Measurements from ENCODE around the gene LMO1.

DNA sequence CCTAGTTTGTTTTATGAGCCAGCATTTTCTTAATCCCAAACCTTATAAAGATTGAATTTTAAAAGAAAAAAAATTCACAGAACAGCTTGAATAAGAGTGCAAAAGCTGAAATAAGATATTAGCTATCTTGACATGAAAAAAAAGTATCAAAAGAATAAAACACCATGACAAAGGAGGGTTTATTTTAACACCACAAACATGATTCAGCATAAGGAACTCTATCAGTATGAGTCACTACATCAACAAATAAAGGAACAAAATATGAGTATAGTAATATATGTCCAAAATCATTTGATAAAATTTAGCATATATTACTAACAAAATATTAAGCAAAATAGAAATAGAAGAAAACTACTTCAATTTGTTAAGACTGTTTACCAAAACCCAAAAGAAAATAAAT lies 9.6 kb upstream of the LMO1 start:
- TF ChIP-seq, protein P1, sequence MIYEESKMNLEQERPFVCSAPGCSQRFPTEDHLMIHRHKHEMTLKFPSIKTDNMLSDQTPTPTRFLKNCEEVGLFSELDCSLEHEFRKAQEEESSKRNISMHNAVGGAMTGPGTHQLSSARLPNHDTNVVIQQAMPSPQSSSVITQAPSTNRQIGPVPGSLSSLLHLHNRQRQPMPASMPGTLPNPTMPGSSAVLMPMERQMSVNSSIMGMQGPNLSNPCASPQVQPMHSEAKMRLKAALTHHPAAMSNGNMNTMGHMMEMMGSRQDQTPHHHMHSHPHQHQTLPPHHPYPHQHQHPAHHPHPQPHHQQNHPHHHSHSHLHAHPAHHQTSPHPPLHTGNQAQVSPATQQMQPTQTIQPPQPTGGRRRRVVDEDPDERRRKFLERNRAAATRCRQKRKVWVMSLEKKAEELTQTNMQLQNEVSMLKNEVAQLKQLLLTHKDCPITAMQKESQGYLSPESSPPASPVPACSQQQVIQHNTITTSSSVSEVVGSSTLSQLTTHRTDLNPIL (CRISPR knock-in tag; IDR thresholded peaks at IDR 0.05) = no peak
- TF ChIP-seq ZZZ3 (IDR thresholded peaks at IDR 0.05) (no peak), ZNF311 (CRISPR knock-in tag; IDR thresholded peaks at IDR 0.05) (no peak), KDM1A (IDR thresholded peaks at IDR 0.05) (no peak), EZH2 (IDR thresholded peaks at IDR 0.05; ENCODE audit: borderline replicate concordance, low read depth, low read length) (no peak), HCFC1 (IDR thresholded peaks at IDR 0.05; ENCODE audit: low read depth, low read length) (no peak), ETV6 (IDR thresholded peaks at IDR 0.05; ENCODE audit: borderline replicate concordance in 1 of 2, low read depth in 2 of 2, low read length in 1 of 2) (no peak), ETV6 (CRISPR knock-in tag; IDR thresholded peaks at IDR 0.05; ENCODE audit: borderline replicate concordance) (no peak), CREM (IDR thresholded peaks at IDR 0.05; ENCODE audit: low read depth) (no peak), MAX (CRISPR knock-in tag; IDR thresholded peaks at IDR 0.05) (no peak), PHB (CRISPR knock-in tag; IDR thresholded peaks at IDR 0.05) (no peak), ZNF217 (CRISPR knock-in tag; IDR thresholded peaks at IDR 0.05) (no peak)
- TF ChIP-seq, protein P2, sequence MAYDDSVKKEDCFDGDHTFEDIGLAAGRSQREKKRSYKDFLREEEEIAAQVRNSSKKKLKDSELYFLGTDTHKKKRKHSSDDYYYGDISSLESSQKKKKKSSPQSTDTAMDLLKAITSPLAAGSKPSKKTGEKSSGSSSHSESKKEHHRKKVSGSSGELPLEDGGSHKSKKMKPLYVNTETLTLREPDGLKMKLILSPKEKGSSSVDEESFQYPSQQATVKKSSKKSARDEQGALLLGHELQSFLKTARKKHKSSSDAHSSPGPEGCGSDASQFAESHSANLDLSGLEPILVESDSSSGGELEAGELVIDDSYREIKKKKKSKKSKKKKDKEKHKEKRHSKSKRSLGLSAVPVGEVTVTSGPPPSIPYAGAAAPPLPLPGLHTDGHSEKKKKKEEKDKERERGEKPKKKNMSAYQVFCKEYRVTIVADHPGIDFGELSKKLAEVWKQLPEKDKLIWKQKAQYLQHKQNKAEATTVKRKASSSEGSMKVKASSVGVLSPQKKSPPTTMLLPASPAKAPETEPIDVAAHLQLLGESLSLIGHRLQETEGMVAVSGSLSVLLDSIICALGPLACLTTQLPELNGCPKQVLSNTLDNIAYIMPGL (CRISPR knock-in tag; IDR thresholded peaks at IDR 0.05) = no peak
- TF ChIP-seq, protein P3, sequence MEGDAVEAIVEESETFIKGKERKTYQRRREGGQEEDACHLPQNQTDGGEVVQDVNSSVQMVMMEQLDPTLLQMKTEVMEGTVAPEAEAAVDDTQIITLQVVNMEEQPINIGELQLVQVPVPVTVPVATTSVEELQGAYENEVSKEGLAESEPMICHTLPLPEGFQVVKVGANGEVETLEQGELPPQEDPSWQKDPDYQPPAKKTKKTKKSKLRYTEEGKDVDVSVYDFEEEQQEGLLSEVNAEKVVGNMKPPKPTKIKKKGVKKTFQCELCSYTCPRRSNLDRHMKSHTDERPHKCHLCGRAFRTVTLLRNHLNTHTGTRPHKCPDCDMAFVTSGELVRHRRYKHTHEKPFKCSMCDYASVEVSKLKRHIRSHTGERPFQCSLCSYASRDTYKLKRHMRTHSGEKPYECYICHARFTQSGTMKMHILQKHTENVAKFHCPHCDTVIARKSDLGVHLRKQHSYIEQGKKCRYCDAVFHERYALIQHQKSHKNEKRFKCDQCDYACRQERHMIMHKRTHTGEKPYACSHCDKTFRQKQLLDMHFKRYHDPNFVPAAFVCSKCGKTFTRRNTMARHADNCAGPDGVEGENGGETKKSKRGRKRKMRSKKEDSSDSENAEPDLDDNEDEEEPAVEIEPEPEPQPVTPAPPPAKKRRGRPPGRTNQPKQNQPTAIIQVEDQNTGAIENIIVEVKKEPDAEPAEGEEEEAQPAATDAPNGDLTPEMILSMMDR (IDR thresholded peaks at IDR 0.05 in 2 of 3, conservative IDR thresholded peaks at IDR 0.05 in 1 of 3; ENCODE audit: insufficient read depth in 2 of 3, low read depth in 1 of 3, low read length in 3 of 3) = no peak
